ENCODE results near the gene PRKAA2.

The PRKAA2 gene

GRCh38 chr1:56644919-56645676 lies at the start of gene PRKAA2 (continued):
- TF ChIP-seq ZBTB26 (tag by site-specific recombination; optimal IDR thresholded peaks at IDR 0.05) = peak; percentile 93
- TF ChIP-seq GLI2 (tag by site-specific recombination; IDR thresholded peaks at IDR 0.05; ENCODE audit: borderline replicate concordance, low read depth) = no peak
- no peak for TF ChIP-seq HOXA7 (CRISPR knock-in tag; IDR thresholded peaks at IDR 0.05; ENCODE audit: borderline replicate concordance)
- no peak; the same call in 1 of the 2 replicates for TF ChIP-seq ZNF423 (tag by site-specific recombination; IDR thresholded peaks at IDR 0.05)
- TF ChIP-seq ZNF302 (tag by site-specific recombination; IDR thresholded peaks at IDR 0.05; ENCODE audit: low read depth) = no peak
- no peak for TF ChIP-seq SP7 (tag by site-specific recombination; IDR thresholded peaks at IDR 0.05)
- TF ChIP-seq ZNF704 (tag by site-specific recombination; IDR thresholded peaks at IDR 0.05) = no peak
- TF ChIP-seq ZXDB (tag by site-specific recombination; IDR thresholded peaks at IDR 0.05) = no peak
- 0 out of 2 replicates have a peak, but pooled peaks have one; percentile 47 for TF ChIP-seq ZNF501 (tag by site-specific recombination; IDR thresholded peaks at IDR 0.05)
- TF ChIP-seq ZNF335 (tag by site-specific recombination; conservative IDR thresholded peaks at IDR 0.05) = no peak
- TF ChIP-seq ZNF549 (tag by site-specific recombination; IDR thresholded peaks at IDR 0.05) = no peak
- no peak for TF ChIP-seq ZNF112 (tag by site-specific recombination; IDR thresholded peaks at IDR 0.05)
- TF ChIP-seq ZBTB17 (tag by site-specific recombination; IDR thresholded peaks at IDR 0.05) = no peak
- TF ChIP-seq HOXD13 (CRISPR knock-in tag; IDR thresholded peaks at IDR 0.05; ENCODE audit: borderline replicate concordance) = no peak
- TF ChIP-seq ATF2 (tag by site-specific recombination; IDR thresholded peaks at IDR 0.05; ENCODE audit: low read depth) = no peak
- TF ChIP-seq ZNF621 (tag by site-specific recombination; IDR thresholded peaks at IDR 0.05) = no peak
- TF ChIP-seq ZNF18 (tag by site-specific recombination; IDR thresholded peaks at IDR 0.05) = no peak
- peak; percentile 57; the same call in 1 of the 2 replicates for TF ChIP-seq ZSCAN5A (tag by site-specific recombination; IDR thresholded peaks at IDR 0.05)
- peak; percentile 62 for TF ChIP-seq ZBTB48 (tag by site-specific recombination; IDR thresholded peaks at IDR 0.05)
- no peak; the same call in 1 of the 2 replicates for TF ChIP-seq ZNF2 (tag by site-specific recombination; IDR thresholded peaks at IDR 0.05)
- TF ChIP-seq ZNF664 (tag by site-specific recombination; IDR thresholded peaks at IDR 0.05) = no peak
- no peak for TF ChIP-seq ZNF184 (tag by site-specific recombination; IDR thresholded peaks at IDR 0.05)
- TF ChIP-seq ZNF701 (tag by site-specific recombination; IDR thresholded peaks at IDR 0.05) = no peak
- TF ChIP-seq ZFP41 (tag by site-specific recombination; IDR thresholded peaks at IDR 0.05; ENCODE audit: borderline replicate concordance) = no peak
- TF ChIP-seq BCL11B (tag by site-specific recombination; IDR thresholded peaks at IDR 0.05; ENCODE audit: low read depth) = no peak
- no peak for TF ChIP-seq ZNF768 (tag by site-specific recombination; IDR thresholded peaks at IDR 0.05)
- TF ChIP-seq ZNF514 (tag by site-specific recombination; IDR thresholded peaks at IDR 0.05) = no peak
- no peak for TF ChIP-seq ZNF157 (tag by site-specific recombination; IDR thresholded peaks at IDR 0.05)
- TF ChIP-seq MYNN (tag by site-specific recombination; IDR thresholded peaks at IDR 0.05; ENCODE audit: borderline replicate concordance) = no peak
- peak; percentile 66 for TF ChIP-seq YY1 (tag by site-specific recombination; IDR thresholded peaks at IDR 0.05)
- TF ChIP-seq ZNF776 (tag by site-specific recombination; IDR thresholded peaks at IDR 0.05; ENCODE audit: borderline replicate concordance) = no peak
- TF ChIP-seq SP3 (tag by site-specific recombination; IDR thresholded peaks at IDR 0.05) = peak; percentile 64
- TF ChIP-seq ZNF140 (tag by site-specific recombination; IDR thresholded peaks at IDR 0.05) = no peak
- no peak for TF ChIP-seq ZNF843 (tag by site-specific recombination; IDR thresholded peaks at IDR 0.05)
- no peak for TF ChIP-seq ZNF248 (tag by site-specific recombination; IDR thresholded peaks at IDR 0.05)
- no peak; the same call in 1 of the 2 replicates for TF ChIP-seq KLF1 (tag by site-specific recombination; IDR thresholded peaks at IDR 0.05)
